NCI-H69 (cell line): ENCODE results near the gene ZNF821.
"Not testable (repeated sequence)": the region's sequence is repeated elsewhere in the genome, so short reads cannot be mapped to it uniquely, and the experiment has no call there.

ENCODE experiments used
- DNase-seq: peaks from one replicate; lab custom pipeline; 2025; lab: John Stamatoyannopoulos, UW

ZNF821 gene, protein sequence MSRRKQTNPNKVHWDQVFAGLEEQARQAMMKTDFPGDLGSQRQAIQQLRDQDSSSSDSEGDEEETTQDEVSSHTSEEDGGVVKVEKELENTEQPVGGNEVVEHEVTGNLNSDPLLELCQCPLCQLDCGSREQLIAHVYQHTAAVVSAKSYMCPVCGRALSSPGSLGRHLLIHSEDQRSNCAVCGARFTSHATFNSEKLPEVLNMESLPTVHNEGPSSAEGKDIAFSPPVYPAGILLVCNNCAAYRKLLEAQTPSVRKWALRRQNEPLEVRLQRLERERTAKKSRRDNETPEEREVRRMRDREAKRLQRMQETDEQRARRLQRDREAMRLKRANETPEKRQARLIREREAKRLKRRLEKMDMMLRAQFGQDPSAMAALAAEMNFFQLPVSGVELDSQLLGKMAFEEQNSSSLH

DNA sequence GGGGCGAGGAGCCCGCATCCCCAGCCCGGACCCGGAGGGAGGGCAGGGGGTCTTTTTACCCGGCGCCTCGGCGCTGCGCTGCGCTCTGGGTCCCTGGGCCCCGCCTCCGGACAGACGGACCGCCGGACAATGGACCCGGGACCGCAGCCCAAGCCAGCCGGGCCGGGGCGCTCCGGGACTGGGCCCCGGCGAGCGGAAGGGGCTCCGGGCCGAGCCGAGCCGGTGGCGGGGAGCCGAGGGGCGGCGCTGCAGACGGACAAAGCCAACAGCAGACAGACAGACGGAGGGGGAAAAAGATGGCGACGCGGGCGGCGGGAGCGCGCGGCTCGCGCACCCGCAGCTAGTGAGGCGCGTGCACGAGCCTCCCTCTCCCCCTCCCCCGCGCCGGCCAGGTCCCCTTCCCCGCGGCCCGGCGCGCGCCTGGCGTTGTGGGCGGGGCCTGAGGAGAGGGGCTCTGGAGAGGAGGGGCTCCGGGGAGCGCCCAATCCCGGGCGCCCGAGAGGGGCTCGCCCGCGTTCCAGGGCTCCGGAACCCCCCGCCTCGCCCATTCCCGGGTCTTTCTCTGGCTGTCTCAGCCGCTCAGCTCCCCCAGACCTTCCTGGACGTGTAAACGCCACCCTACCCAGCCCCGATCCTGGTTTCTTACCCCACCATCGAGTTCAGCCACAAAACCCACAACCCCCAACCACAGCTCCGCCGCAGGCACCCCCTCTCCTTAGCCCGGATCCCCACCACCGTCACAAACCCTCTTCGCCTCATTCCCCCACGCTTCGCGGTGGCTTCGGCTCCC is at the start of gene ZNF821:
Gene ZNF821, minus strand, starts transcription at position 334 of the 790 bp plus-strand sequence. CDS start 4,236 bp downstream, outside the sequence.
- peak; percentile 93 for DNase-seq

DNA sequence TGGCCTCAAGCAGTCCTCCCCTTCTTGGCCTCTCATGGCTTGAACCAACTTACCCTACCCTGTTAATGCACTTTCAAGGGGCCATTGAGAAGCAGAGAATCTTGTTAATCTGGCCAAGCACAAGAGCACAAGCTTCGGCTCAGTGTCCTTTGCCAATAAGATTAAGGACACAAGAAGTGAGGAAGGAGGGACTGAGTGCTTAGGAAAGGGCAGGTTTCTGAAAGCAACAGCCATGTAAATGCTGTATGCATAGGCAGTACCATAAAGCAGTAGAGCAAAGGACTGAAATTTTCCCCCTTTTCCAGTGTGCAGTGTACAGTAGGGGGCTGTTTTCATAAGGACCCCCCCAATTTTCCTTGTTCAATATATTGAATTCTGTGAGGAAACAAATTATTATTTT is 49.0 kb upstream of the ZNF821 start:
- DNase-seq = no peak

DNA sequence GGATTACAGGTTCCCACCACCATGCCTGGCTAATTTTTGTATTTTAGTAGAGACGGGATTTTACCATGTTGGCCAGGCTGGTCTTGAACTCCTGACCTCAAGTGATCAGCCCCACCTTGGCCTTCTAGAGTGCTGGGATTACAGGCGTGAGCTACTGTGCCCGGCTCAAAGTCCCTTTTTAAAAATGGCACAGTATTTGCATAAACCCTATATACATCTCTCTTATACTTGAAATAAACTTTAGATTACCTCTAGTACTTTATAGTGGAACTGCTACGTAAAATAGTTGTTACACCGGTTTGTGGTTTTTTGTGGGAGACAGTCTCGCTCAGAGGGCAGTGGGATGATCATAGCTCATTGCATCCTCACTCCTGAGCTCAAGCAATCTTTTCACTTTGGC is 47.6 kb upstream of the ZNF821 start:
- no peak for DNase-seq

DNA sequence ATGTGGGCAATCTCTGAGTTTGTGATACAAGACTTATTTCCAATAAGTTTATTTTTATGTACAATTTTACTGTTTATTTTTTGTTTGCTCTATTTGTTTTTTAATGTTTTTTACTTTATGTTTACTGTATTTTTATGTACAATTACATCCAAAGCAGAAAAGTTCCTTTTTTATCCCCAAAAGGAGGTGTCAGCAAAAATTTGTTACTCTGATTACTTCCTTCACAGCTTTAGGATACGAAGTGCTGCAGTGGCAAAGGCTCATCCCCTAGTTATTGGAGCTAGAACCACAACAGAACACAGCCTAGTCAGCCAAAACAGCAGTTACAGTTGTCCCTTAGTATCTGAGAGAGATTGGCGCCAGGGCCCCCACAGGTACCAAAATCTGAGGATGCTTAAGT is 47.0 kb upstream of the ZNF821 start:
- DNase-seq = no peak

DNA sequence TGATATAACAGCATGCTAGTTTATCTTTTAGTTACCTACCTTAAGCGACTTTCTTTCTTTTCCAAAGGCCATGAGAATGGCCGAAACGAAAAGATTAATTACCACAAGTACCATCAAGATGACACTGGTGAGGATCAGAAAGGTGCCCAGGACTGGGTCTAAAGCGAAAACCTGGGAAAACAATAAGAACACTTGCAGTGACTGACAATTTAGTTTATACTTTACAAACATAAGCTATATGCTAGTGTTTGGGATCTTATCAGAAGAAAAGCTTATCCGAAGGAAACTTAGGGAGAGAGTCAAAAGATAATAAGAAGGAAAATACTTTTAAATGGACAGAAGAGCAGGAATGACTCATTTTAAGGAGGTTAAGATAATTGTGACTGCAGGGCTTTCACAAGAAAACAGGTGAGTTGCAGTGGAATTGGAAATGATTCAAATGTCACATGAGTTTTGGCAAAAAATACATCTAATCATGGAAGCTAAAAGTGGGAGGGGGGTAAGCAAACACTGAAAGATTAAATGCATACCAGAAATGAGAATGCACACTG is 46.1 kb upstream of the ZNF821 start:
- no peak for DNase-seq

DNA sequence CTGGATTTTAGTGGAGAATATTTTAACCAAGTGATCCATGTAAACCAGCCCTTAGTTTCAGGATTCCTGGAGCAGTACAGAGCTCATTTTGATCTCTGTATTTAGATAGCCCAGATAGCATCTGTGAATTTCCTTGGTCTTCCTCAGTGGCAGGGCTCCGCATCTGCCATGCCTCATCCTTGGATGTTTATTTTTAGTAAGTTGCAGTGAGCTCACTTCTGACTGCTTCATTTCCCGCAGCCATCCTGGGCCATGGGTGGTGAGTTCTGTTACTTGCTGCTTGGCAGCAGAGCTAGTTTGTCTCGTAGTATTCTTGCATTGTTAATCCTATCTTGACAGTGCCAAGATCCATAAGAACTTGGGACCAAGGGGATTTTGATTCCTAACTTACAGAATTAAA is 45.1 kb upstream of the ZNF821 start:
- DNase-seq = no peak

DNA sequence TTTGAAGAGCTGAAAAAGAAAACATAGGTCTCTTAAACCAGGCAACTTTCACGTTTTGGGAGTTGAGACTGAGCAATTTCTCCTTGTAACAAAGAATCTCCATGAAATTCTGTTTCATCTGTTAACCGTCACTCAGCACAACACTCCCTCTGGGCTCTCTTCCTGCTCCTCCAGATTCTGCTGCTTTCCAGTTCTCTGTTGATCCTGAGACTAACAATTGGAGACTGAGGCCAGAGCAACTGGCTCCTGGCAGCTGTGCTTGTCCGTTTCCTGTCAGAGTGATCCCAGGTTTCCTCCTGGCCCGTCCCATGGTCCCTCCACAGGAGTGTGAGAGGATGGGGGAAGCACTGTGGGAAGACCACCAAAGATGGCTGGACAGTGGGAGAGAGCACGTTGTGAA is 43.8 kb upstream of the ZNF821 start:
- no peak for DNase-seq

DNA sequence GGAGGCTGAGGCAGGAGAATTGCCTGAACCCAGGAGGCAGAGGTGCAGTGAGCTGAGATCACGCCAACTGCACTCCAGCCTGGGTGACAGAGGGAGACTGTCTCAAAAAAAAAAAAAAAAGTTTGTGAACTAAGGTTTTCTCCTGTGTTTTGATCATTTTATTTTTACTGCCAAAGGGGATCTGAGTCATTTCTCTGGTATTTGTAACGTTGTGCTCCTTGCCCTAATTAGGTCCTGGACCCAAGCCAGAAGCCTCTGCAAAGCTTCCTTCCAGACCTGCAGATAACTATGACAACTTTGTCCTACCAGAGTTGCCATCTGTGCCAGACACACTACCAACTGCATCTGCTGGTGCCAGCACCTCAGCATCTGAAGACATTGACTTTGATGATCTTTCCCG is 43.4 kb upstream of the ZNF821 start:
- DNase-seq = peak; percentile 8

DNA sequence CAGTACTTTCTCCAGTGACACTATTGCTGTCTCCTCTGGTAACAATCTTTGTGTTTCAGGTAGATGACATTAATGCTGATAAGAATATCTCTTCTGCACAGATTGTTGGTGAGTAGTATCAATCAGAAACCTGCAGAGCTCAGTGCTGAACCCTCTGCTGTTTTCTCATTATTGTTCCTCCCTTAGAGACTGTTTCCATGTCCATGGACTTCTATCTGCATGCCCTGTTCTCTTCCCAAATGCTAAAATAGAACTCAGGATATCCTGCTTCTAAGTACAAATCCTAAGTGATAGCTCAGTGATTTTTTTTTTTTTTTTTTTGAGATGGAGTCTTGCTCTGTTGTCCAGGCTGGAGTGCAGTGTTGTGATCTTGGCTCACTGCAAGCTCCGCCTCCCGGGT is 40.7 kb upstream of the ZNF821 start:
- DNase-seq = no peak

DNA sequence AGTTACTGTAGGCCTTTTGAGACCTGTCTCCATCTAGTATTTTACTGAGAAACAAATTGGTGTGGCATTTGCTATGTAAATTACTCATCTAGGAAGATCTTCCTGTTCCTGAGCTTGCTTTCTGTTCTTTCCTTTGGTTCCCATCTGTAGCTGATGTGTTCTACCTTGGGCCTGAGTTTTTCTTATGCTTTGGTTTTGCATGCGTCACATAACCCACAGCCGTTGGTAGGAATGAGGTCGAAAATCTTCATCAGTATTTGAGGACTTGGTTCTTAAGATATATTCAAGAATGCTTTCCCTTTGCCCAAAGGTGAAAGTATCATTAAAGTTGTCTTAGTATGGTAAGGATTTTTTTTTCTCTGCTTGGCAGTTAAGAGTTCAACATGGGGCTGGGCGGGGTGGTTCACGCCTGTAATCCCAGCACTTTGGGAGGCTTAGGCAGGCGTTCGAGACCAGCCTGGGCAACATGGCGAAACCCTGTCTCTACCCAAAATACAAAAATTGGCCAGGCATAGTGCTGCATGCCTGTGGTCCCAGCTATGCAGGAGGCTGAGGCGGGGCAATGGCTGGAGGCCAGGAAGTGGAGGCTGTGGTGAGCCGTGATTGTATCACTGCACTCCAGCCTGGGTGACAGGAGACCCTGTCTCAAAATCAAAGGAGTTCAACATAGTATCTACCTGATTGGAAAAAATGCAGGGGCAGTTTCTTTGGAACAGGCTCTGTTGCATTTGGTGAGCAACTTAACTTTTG is 40.1 kb upstream of the ZNF821 start:
- DNase-seq = no peak

DNA sequence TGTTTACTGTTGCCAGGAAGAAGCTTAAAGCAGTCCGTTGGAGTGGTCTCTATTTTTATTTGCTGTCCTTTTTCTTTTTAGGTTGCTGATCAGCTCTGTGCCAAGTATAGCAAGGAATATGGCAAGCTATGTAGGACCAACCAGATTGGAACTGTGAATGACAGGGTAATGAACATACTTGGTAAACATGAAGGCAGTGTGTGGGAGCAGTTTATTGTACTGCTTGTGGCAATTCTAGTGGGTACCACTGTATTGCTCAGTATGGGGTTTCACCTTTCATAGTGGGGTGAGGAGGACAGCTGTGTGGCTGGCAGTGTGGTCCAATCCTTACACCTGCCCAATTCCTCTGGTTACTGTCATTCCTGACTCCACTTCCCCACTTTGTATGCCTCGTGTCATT is 36.7 kb upstream of the ZNF821 start:
- DNase-seq = no peak

DNA sequence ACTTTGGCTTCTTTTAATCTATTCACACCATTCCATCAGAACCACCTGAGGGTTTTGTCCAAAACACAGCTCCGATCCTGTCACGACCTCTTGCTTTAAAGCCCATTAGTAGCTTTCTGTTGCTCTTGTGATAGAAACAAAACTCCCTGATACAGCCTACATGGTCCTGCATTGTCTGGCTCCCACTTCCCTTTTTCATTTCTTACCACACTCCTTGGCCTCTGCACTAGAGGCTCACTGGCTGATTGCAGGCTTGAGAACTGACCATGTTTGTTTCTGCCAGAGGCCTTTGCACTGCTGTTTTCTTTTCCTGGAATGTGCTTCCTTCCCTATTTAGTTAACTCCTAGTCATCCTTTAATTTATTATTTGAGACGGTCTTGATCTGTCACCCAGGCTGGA is 35.1 kb upstream of the ZNF821 start:
- no peak for DNase-seq

DNA sequence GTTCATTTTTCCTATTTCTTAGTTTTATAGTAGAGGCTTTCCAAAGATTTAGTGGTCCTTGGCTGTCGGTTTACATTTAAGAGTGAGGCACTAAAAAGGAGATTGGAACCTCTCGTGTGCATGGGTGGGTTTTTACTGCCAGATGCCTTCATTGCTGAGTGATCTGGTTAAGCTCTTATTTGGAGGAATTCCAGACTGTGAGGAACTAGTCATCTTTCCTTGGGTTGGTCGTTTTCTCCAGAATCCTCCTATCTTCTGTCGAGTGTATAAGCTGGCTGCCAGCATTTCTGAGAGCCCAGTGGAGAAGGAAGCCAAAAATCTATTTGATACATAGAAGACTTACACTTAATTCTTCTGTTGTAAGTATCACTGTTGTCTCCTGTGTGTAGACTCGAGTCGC is 33.9 kb upstream of the ZNF821 start:
- DNase-seq = no peak

DNA sequence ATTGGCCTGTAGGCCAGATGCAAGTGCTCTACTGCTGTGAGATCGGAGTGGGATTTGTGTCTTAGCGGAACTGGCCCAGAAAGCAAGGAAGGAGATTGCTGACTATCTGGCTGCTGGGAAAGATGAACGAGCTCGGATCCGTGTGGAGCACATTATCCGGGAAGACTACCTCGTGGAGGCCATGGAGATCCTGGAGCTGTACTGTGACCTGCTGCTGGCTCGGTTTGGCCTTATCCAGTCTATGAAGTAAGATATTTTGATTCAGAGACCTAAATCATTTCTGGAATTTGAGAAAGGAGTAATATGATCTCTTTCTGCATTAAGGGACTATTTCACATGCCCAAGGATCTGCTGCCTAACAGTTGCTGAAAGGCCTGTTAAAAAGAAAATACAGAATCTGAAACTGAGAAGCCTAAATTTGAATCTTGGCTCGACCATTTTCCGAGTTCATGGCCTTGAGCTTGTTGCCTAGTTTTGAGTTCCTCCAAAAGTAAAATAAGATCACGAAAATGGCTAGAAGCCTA is 32.5 kb upstream of the ZNF821 start:
- DNase-seq = no peak

DNA sequence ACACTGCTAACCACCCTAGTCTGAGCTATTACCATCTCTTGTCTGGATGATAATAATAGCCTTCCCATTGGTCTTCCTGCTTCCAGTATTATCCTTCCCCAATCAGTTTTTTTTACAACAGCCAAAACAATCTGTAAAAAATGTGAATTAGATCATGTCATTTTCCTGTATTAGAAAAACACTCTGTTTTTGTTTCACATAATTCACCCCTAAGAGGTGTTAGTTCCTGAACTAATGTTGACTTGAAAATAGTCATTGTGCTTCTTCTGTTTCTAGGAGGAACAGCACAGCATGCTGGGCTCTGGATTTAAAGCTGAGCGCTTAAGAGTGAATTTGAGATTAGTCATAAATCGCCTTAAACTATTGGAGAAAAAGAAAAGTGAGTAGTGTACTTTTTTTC is 31.4 kb upstream of the ZNF821 start:
- DNase-seq = no peak

DNA sequence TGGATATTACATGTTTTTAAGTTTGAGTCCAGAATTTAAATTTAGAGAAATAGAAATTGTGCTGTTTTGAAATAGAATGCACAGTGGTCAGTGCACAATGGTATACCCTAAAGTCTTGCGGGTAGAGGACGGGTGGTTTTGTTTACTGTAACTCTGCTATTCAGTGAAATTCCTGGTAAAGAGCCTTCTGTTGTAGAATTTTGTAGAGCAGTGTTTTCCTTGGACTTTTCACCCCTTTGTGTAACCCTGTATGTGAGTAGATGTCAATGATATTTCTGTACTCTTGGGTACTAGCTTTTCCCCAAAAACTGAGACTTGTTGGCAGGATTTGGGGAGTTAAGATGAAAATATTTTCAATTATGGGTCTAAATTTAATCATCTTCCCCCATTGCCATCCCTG is 30.8 kb upstream of the ZNF821 start:
- no peak for DNase-seq

DNA sequence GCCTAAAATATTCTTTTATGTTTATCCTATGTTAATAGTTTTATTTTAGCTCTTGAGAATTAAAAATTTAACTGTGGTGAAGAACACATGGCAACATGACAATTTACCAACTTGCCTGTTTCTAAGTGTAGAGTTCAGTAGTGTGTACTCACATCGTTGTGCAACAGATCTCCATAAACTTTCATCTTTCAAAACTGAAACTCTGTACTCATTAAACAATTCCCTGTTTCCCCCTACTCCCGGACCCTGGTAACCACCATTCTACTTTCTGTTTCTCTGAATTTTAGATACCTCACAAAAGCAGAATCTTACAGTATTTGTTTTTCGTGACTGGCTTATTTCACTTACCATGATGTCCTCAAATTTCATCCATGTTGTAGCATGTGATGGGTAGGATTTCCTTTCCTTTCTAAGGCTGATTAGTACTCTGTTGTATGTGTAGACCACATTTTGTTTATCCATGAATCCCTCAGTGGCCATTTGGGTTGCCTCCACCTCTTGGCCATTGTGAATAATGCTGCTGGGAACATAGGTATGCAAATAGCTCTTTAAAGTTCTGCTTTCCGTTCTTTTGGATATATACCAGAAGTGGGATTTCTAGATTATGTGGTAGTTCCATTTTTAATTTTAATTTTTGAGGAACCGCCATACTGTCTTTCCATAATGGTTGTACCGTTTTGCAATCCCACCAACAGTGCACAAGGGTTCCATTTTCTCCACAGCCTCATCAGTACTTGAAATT is 28.7 kb upstream of the ZNF821 start:
- DNase-seq = no peak

DNA sequence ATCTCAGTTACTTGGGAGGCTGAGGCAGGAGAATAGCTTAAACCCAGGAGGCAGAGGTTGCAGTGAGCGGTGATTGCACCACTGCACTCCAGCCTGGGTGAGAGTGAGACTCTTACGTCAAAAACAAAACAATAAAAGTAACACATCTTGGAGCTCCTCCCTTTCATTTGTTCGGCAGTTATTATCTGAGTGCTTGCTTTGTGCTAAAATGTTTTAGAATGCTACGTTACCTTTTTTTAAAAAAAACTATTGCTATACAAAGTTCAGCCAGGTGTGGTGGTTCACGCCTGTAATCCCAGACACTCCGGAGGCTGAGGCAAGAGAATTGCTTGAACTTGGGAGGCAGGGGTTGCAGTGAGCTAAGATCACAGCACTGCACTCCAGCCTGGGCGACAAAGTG is 27.1 kb upstream of the ZNF821 start:
- no peak for DNase-seq

DNA sequence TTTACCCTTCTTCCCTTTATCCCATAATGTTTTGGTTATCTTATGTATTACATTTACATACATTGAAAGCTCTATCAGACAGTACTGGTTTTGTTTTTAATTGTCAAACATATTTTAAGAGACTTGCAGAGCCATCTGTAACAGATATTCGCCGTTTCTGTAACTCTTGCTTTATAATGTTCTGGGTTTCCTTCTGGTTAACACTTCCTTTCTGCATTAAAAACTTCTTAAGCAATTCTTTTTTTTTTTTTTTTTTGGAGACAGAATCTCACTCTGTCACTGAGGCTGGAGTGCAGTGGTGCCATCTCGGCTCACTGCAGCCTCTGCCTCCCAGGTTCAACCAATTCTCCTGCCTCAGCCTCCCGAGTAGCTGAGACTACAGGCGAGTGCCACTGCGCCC is 21.8 kb upstream of the ZNF821 start:
- DNase-seq = not testable (repeated sequence)

DNA sequence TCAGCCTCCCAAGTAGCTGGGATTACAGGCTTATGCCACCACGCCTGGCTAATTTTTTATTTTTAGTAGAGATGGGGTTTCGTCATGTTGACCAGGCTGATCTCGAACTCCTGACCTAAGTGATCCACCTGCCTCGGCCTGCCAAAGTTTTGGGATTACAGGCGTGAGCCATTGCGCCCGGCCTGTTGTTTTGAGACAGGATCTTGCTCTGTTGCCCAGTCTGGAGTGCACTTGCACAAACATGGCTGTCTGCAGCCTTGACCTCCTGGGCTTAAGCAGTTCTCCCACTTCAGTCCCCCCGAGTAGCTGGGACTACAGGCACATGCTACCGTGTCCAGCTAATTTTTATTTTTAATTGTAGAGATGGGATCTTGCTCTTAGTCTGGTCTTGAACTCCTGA is 20.3 kb upstream of the ZNF821 start:
- no peak for DNase-seq

DNA sequence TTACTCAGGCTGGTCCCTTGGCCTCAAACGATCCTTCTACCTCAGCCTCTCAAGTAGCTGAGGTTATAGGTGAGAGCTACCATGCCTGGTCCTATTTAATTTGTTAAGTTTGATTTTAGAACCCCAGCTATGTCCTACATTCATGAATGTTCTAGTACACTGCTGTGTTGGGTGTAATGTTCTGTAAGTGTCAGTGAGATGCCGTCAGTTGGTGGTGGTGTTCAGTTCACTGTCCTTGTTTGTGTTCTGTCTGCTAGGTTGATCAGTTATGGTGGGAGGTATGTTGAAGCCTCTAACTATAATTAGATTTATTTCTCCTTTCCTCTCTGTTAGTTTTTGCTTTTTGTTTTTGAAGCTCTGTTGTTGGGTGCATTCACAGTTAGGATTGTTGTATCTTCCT is 19.6 kb upstream of the ZNF821 start:
- no peak for DNase-seq
